GM12878 (cell line): Measurements from ENCODE around the gene SOX14. TPM values are rescaled to one million over a fixed set of nuclear protein-coding genes. Genes with fewer than 3 reads are reported as not detected.

Source experiments
- ATAC-seq: fragments of 200-7000 bp; cut with Tn5 transposase; 3 replicates; pipeline ENCODE4 v1.9.1; 2020; ENCODE audit warnings: mild to moderate bottlenecking, moderate library complexity
- BruUV-seq: library from RNA; stranded (reverse); fragments of 400-500 nt; replicated peaks from 2 replicates; lab custom pipeline; 2021; lab: Mats Ljungman, UMichigan
- CTCF ChIA-PET: fragments of 300-600 bp; sonication (Branson Sonifier 250); formaldehyde crosslinking; extraction: SDS; loops from one replicate; lab custom pipeline; 2021; ENCODE audit warnings: inconsistent platforms; lab: Yijun Ruan, JAX
- POLR2A ChIA-PET: fragments of 350-600 bp; formaldehyde crosslinking; extraction: SDS; loops from one replicate; lab custom pipeline; 2021; ENCODE audit warnings: inconsistent platforms; lab: Charles Lee
- RAD21 ChIA-PET: fragments of 300-600 bp; sonication (Branson Sonifier 250); formaldehyde crosslinking; loops from one replicate; lab custom pipeline; 2023; ENCODE audit warnings: antibody characterized with exemption; ENCODE audit not compliant: unreplicated experiment; lab: Charles Lee
- SMC1A ChIA-PET: fragments of 300-600 bp; sonication (Branson Sonifier 250); formaldehyde crosslinking; loops from one replicate; lab custom pipeline; 2023; ENCODE audit not compliant: unreplicated experiment, uncharacterized antibody; lab: Charles Lee
- DNase-seq: peaks from one replicate; pipeline ENCODE4 v3.0.0-alpha.2; 2011; ENCODE audit warnings: low read depth, low spot score
- FAIRE-seq: peaks from 3 replicates; lab custom pipeline; 2011; peaks lifted over from hg19 to GRCh38; lab: Jason Lieb, UNC
- H2AFZ ChIP-seq: 2 replicates; pipeline ENCODE4 v1.6.0; 2011; ENCODE audit warnings: low read depth, low read length, control low read depth; ENCODE audit not compliant: control insufficient read depth
- H3K27ac ChIP-seq: 2 replicates; pipeline ENCODE4 v1.5.1; 2011; ENCODE audit warnings: control low read depth; ENCODE audit not compliant: control insufficient read depth, insufficient read depth
- H3K27me3 ChIP-seq, 2 experiments: replicated peaks in 1 of 2; 2 replicates each; pipeline versions ENCODE4 v1.6.0 to v1.6.1; 2011; ENCODE audit warnings: low read length in 1 of 2; ENCODE audit not compliant: control insufficient read depth in 2 of 2, insufficient read depth in 2 of 2
- H3K36me3 ChIP-seq, 2 experiments: 2 replicates each; pipeline ENCODE4 v1.5.1; 2011; ENCODE audit warnings: low read length in 1 of 2; ENCODE audit not compliant: control insufficient read depth in 2 of 2, insufficient read depth in 2 of 2
- H3K4me1 ChIP-seq: 2 replicates; pipeline ENCODE4 v1.6.1; 2011; ENCODE audit warnings: mild to moderate bottlenecking, low read length, moderate library complexity, mixed read lengths; ENCODE audit not compliant: control insufficient read depth, insufficient read depth
- H3K4me2 ChIP-seq: 2 replicates; pipeline ENCODE4 v1.6.0; 2011; ENCODE audit warnings: control low read depth; ENCODE audit not compliant: control insufficient read depth, insufficient read depth
- H3K4me3 ChIP-seq: fragments of 200-600 bp; sonication (generic); 2 replicates; pipeline ENCODE4 v1.5.1; 2016
- H3K79me2 ChIP-seq: 2 replicates; pipeline ENCODE4 v1.6.0; 2011; ENCODE audit warnings: low read length; ENCODE audit not compliant: control insufficient read depth, insufficient read depth
- H3K9ac ChIP-seq: 2 replicates; pipeline ENCODE4 v1.8.0; 2011; ENCODE audit warnings: low read length, control low read depth, mixed read lengths; ENCODE audit not compliant: control insufficient read depth, insufficient read depth
- H3K9me3 ChIP-seq: replicated peaks from 3 replicates; pipeline ENCODE4 v1.5.1; 2011; ENCODE audit warnings: mild to moderate bottlenecking, low read length; ENCODE audit not compliant: control insufficient read depth, insufficient read depth
- H4K20me1 ChIP-seq: 2 replicates; pipeline ENCODE4 v1.6.0; 2011; ENCODE audit not compliant: control insufficient read depth, insufficient read depth
- EGR1 ChIP-seq, 2 experiments: IDR thresholded peaks; 1 replicate in 1 of 2; 2 replicates in 1 of 2; pipeline ENCODE4 v1.6.1; 2011 to 2012; ENCODE audit warnings: low read depth in 2 of 2, low read length in 2 of 2, borderline replicate concordance in 1 of 2, mild to moderate bottlenecking in 1 of 2, moderate library complexity in 1 of 2
- EZH2 ChIP-seq: IDR thresholded peaks from 2 replicates; pipeline ENCODE4 v1.6.1; 2012; ENCODE audit warnings: low read depth, mild to moderate bottlenecking, control low read depth, inconsistent platforms, low read length, borderline replicate concordance; ENCODE audit not compliant: control insufficient read depth
- KDM1A ChIP-seq: fragments of 200-600 bp; sonication (generic); IDR thresholded peaks from 2 replicates; pipeline ENCODE4 v1.6.1; 2016; ENCODE audit warnings: borderline replicate concordance
- MYB ChIP-seq: fragments of 150-350 bp; IDR thresholded peaks from 2 replicates; pipeline ENCODE4 v1.6.1; 2014; ENCODE audit warnings: mild to moderate bottlenecking, low read depth, low read length, borderline replicate concordance
- RELA ChIP-seq: fragments of 450-650 bp; IDR thresholded peaks from 2 replicates; pipeline ENCODE4 v1.8.0; 2014; ENCODE audit warnings: borderline replicate concordance; ENCODE audit not compliant: partially characterized antibody
- SUZ12 ChIP-seq: fragments of 200-600 bp; sonication (generic); IDR thresholded peaks from one replicate; pipeline ENCODE4 v1.6.1; 2018; ENCODE audit warnings: antibody characterized with exemption, mild to moderate bottlenecking; ENCODE audit not compliant: unreplicated experiment
- WGBS: methylation state at CpG from one replicate; pipeline ENCODE4 v1.1.6; 2016; ENCODE audit warnings: low lambda C conversion rate; ENCODE audit not compliant: insufficient replicate concordance, insufficient coverage; ENCODE audit errors: missing lambda C conversion rate; 5-methylcytosine and 5-hydroxymethylcytosine counted together
- in situ Hi-C: fragments of 300-500 bp; cut with MboI; formaldehyde crosslinking; loops from 9 replicates; pipeline ENCODE4 v1.14.3; 2018; ENCODE audit warnings: mixed read lengths
- intact Hi-C: fragments of 100-400 bp; cut with micrococcal nuclease; formaldehyde crosslinking; loops from one replicate; pipeline ENCODE4 v1.14.2; 2022; ENCODE audit not compliant: unreplicated experiment
- polyA plus RNA-seq, 11 experiments: library from polyadenylated mRNA; depleted of rRNA in 4 of 11; unstranded in 6 of 11; stranded (reverse) in 5 of 11; fragments of >200 nt; fragmentation: Nextera tagmentation in 4 of 11; fragmentation: Illumina TruSeq in 1 of 11; extraction: Ambion mirVana in 4 of 11; extraction: Trizol in 1 of 11; gene quantifications; 1 replicate in 1 of 11; 2 replicates in 10 of 11; pipeline versions ENCODE4 v1.2.1 to v1.2.3, GENCODE V29; 2011 to 2016; ENCODE audit warnings: inconsistent platforms in 2 of 11, missing spikeins in 2 of 11, low read depth in 1 of 11
- total RNA-seq, 4 experiments: library from RNA; depleted of rRNA in 3 of 4; stranded (reverse); fragments of >200 nt in 3 of 4; fragmentation: Illumina TruSeq in 1 of 4; extraction: Trizol in 1 of 4; gene quantifications; 2 replicates each; pipeline versions ENCODE4 v1.2.1 to v1.2.3, GENCODE V29; 2013 to 2021
- TF ChIP-seq, protein P1 (sequence below): fragments of 450-650 bp; IDR thresholded peaks from 2 replicates; pipeline ENCODE4 v1.6.1; 2017; ENCODE audit warnings: borderline replicate concordance

The SOX14 gene
- total and polyA plus RNA-seq, 10 of the 15 experiments (the other 5 are each of a cell fraction or from before 2014, with no cell fraction given) = 0.11 TPM; not detected in 9

DNA sequence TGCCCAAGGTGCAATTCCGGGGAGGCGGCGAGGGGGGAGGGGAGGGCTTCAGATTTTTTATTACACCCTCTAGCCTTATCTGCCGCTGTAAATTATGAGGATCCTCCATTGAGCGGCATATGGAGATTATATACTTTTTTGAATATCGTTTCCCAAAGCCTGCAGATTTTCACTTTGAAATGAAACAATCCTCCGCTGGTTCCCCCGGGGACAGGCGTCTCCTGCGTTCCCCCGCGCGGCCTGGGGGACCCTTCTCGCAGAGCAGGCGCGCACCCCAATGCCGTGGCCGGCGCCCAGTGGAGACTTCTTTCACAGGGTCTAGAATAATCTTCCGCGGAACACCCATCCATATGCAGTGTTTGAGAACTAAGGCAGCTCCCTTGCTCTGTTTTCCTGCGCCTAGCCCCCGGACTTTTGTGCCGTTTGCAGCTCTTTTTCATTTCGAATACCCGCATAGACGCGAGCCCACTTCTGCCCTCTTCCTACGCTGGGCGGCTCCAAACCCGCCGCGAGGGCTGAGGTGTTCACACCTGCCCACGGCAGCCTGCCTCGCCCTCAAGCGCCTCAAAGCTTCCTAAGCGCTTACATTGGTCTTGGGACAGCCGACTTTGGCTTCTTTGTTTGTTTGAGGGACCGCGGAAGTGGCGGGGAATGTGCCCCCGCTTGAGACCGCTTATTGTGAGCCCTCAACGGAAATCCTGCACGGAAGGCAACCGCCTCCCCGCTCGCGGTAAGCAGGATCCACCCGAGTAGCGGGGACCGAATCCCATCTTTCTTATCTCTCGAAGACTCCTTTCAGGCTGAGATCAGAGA, 7.5 kb downstream of the SOX14 start:
- H3K4me1 ChIP-seq = no peaks in the 10 kb centered on the region
- no peak overlapping the region for H2AFZ ChIP-seq
- ChIA-PET SMC1A (no interaction called here), RAD21 (no interaction called here), CTCF (no interaction called here), POLR2A (no interaction called here)
- H3K9ac ChIP-seq = no peak overlapping the region
- no peak overlapping the region for H3K27ac ChIP-seq
- H3K27me3 ChIP-seq = peaks cover 13 to 50% of the 10 kb centered on the region in 2 experiments
- FAIRE-seq (no peak), DNase-seq (no peak)
- H3K4me2 ChIP-seq = no peak overlapping the region
- H4K20me1 ChIP-seq = no peaks in the 10 kb centered on the region
- H3K79me2 ChIP-seq = no peaks in the 10 kb centered on the region
- WGBS = 41% methylated on average over 50 of the region's 53 CpGs
- H3K4me3 ChIP-seq = no peak overlapping the region
- in situ Hi-C loops = loop anchor here (25.0 kb wide), 1 partner anchor 1166 kb away; the partner anchor contains the start of genes FOXL2 and FOXL2NB
- BruUV-seq = no TSS peak
- H3K36me3 ChIP-seq = no peaks in the 10 kb centered on the region
- no peak for TF ChIP-seq MYB
- TF ChIP-seq EGR1 (IDR thresholded peaks at IDR 0.05; ENCODE audit: borderline replicate concordance in 1 of 2, low read depth in 2 of 2, low read length in 2 of 2) = no peak
- TF ChIP-seq SUZ12 = peak; percentile 23
- TF ChIP-seq, all 136 proteins: peak for 1
- intact Hi-C loops = no loop called here
- H3K9me3 ChIP-seq = no peaks in the 10 kb centered on the region; the same call in 2 of the 3 replicates
- no peak for ATAC-seq

DNA sequence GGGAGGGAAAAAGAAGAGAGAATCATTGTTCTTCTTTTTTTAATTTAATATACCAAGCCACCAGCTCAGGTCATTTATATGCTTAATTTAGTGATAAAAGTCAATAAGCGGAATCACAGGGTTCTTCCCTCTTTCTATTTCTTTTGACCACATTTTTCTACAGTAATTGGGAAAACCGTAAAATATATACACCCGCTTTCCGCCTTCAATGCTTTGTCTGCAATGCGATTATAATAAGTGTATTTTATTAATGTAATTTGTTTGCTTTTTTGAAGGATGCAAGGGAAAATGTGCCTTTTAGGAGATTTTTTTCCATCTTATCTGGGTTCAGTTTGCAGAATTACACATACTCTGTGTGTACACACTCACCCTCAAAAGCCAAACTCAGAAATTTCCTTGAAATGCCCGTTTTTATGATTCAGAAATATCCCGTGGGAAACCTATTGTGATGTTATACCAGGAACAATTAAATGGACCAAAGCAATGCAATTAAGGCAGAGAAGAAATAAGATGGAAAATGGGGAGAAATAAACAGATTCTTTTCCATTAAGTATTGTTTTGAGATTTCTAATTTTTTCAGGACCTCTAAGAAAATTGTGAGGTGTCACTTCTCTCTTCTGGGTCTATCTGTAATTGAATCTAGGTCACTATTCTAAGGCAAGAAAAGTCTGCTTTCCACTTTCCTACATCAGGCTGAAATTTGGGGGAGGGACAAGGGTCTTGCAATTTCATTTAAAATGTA, 8.3 kb downstream of the SOX14 start:
- no TSS peak for BruUV-seq
- in situ Hi-C loops = loop anchor here (25.0 kb wide), 1 partner anchor 1165 kb away; the partner anchor contains the start of genes FOXL2 and FOXL2NB
- POLR2A ChIA-PET = no interaction called here

More for the DNA sequence above, 8.3 kb downstream of the SOX14 start:
- no peak overlapping the region for H2AFZ ChIP-seq
- H3K27ac ChIP-seq = no peak overlapping the region
- 48% methylated on average over 7 of the region's 7 CpGs for WGBS
- intact Hi-C loops = no loop called here
- no peak overlapping the region for H3K4me3 ChIP-seq
- no peaks in the 10 kb centered on the region for H4K20me1 ChIP-seq
- ChIA-PET SMC1A (no interaction called here), CTCF (no interaction called here)
- no peaks in the 10 kb centered on the region for H3K4me1 ChIP-seq
- H3K36me3 ChIP-seq = no peaks in the 10 kb centered on the region
- no peak for ATAC-seq
- no peaks in the 10 kb centered on the region; the same call in 2 of the 3 replicates for H3K9me3 ChIP-seq
- H3K9ac ChIP-seq = no peak overlapping the region
- DNase-seq = no peak
- no peak for TF ChIP-seq KDM1A
- 0 out of 2 replicates have a peak, but pooled peaks have one; percentile 17 for TF ChIP-seq EZH2
- no peak for TF ChIP-seq RELA
- TF ChIP-seq, protein P1, sequence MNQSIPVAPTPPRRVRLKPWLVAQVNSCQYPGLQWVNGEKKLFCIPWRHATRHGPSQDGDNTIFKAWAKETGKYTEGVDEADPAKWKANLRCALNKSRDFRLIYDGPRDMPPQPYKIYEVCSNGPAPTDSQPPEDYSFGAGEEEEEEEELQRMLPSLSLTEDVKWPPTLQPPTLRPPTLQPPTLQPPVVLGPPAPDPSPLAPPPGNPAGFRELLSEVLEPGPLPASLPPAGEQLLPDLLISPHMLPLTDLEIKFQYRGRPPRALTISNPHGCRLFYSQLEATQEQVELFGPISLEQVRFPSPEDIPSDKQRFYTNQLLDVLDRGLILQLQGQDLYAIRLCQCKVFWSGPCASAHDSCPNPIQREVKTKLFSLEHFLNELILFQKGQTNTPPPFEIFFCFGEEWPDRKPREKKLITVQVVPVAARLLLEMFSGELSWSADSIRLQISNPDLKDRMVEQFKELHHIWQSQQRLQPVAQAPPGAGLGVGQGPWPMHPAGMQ = no peak
- TF ChIP-seq SUZ12 = no peak
- TF ChIP-seq, all 136 proteins: peak for 1
- no peak for FAIRE-seq
- RAD21 ChIA-PET = no interaction called here
- H3K27me3 ChIP-seq = peaks cover 13 to 43% of the 10 kb centered on the region in 2 experiments
- no peaks in the 10 kb centered on the region for H3K79me2 ChIP-seq
- no peak overlapping the region for H3K4me2 ChIP-seq
